GM13976 (cell line): ENCODE results near the gene ZNF221.

Source experiments
- DNase-seq: peaks from one replicate; pipeline ENCODE4 v3.0.0; 2012; ENCODE audit warnings: low spot score
- CTCF ChIP-seq: IDR thresholded peaks from 2 replicates; pipeline ENCODE4 v1.5.1; 2012; ENCODE audit warnings: borderline replicate concordance, mild to moderate bottlenecking; ENCODE audit not compliant: insufficient read depth; ENCODE audit errors: extremely low read depth, missing control alignments, control extremely low read depth
- in situ Hi-C: fragments of 300-500 bp; cut with MboI; formaldehyde crosslinking; loops from one replicate; pipeline ENCODE4 v1.12.0; 2022; ENCODE audit warnings: low sequenced_read_pairs, mixed read lengths, inconsistent platforms; ENCODE audit not compliant: unreplicated experiment

The ZNF221 gene

DNA sequence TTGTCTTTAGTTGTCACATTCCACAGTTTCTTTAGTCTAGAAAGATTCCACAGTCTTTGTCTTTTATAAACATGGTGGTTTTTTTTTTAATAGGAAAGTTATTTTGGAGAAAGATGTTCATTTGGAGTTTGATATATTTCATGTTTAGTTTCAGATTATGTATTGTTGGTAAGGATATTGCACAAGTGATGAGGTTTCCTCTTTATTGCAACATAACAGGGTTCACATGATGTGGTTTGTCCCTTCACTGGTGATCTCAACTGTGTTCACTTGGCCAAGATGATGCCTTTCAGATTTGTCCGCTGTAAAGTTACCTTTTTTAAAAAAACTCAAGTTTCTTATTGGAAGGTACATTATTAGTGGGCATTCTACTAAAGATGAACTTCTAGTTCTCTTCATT lies 54.9 kb downstream of the ZNF221 start:
- DNase-seq = no peak
- no peak for TF ChIP-seq CTCF
- in situ Hi-C loops = no loop called here

DNA sequence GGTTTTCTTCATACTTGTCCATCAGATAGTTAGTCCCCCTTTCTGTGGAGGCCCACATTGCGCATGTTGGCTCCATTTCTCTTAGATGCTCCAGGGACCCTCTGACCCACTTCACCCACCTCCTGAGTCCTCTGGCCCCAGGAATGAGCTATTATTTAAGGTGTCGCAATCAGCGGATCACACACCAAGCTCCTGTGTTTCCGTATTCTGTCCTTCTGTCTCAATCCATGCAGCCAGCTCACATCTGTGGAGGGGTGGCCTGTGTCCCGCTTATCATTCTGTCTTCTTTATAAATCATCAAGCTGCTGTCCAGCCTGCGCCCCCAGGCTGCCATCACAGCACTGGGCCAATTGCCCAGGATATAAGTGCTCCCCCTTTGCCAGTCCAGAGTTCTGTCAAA lies 56.4 kb downstream of the ZNF221 start:
- DNase-seq = no peak
- in situ Hi-C loops = no loop called here
- TF ChIP-seq CTCF = no peak

GRCh38 chr19:44010468-44010867 lies 59.4 kb downstream of the ZNF221 start:
- DNase-seq = no peak
- in situ Hi-C loops = no loop called here

More at GRCh38 chr19:44010468-44010867, 59.4 kb downstream of the ZNF221 start:
- TF ChIP-seq CTCF = no peak
